ENCODE measurements around the gene ACSL1.
"Not testable (repeated sequence)": the region's sequence is repeated elsewhere in the genome, so short reads cannot be mapped to it uniquely, and the experiment has no call there.

Gene ACSL1

GRCh38 chr4:184825896-184826690 lies at the start of gene ACSL1:
TSS of gene ACSL1 (minus strand) at chr4:184825968. CDS start at chr4:184803514, 22,454 bp downstream.
- DNase-seq (ENCODE audit: low read depth): peak; percentile 66

- DNase-seq (ENCODE audit: low read depth): no peak
Measured at GRCh38 chr4:184873054-184873453, 47.3 kb upstream of the ACSL1 start.

- no peak for DNase-seq (ENCODE audit: low read depth)
Measured at GRCh38 chr4:184870718-184871117, 45.0 kb upstream of the ACSL1 start.

- no peak for DNase-seq (ENCODE audit: low read depth)
Measured at GRCh38 chr4:184868623-184869022, 42.9 kb upstream of the ACSL1 start.

- DNase-seq (ENCODE audit: low read depth): no peak
Measured at GRCh38 chr4:184863916-184864315, 38.1 kb upstream of the ACSL1 start.

- DNase-seq (ENCODE audit: low read depth): no peak
Measured at GRCh38 chr4:184861047-184861446, 35.3 kb upstream of the ACSL1 start.

GRCh38 chr4:184860018-184860779 lies 34.4 kb upstream of the ACSL1 start:
- no peak for DNase-seq (ENCODE audit: low read depth)

- DNase-seq (ENCODE audit: low read depth): no peak
Measured at GRCh38 chr4:184857441-184858121, 31.8 kb upstream of the ACSL1 start.

- no peak for DNase-seq (ENCODE audit: low read depth)
Measured at GRCh38 chr4:184856277-184856609, 30.5 kb upstream of the ACSL1 start.

- DNase-seq (ENCODE audit: low read depth): no peak
Measured at GRCh38 chr4:184854673-184855072, 28.9 kb upstream of the ACSL1 start.

- DNase-seq (ENCODE audit: low read depth): no peak
Measured at GRCh38 chr4:184853436-184853835, 27.7 kb upstream of the ACSL1 start.

- no peak for DNase-seq (ENCODE audit: low read depth)
Measured at GRCh38 chr4:184851886-184852285, 26.1 kb upstream of the ACSL1 start.

GRCh38 chr4:184851200-184851541 lies 25.4 kb upstream of the ACSL1 start:
- DNase-seq (ENCODE audit: low read depth): no peak

- no peak for DNase-seq (ENCODE audit: low read depth)
Measured at GRCh38 chr4:184850431-184851199, 24.8 kb upstream of the ACSL1 start.

- DNase-seq (ENCODE audit: low read depth): no peak
Measured at GRCh38 chr4:184850018-184850417, 24.2 kb upstream of the ACSL1 start.

- no peak for DNase-seq (ENCODE audit: low read depth)
Measured at GRCh38 chr4:184849185-184849584, 23.4 kb upstream of the ACSL1 start.

GRCh38 chr4:184848510-184848909 lies 22.7 kb upstream of the ACSL1 start:
- DNase-seq (ENCODE audit: low read depth): no peak

GRCh38 chr4:184846531-184846930 lies 20.8 kb upstream of the ACSL1 start:
- no peak for DNase-seq (ENCODE audit: low read depth)

GRCh38 chr4:184845367-184846021 lies 19.7 kb upstream of the ACSL1 start:
- no peak for DNase-seq (ENCODE audit: low read depth)

- DNase-seq (ENCODE audit: low read depth): no peak
Measured at GRCh38 chr4:184844742-184845141, 19.0 kb upstream of the ACSL1 start.

- no peak for DNase-seq (ENCODE audit: low read depth)
Measured at GRCh38 chr4:184843984-184844554, 18.3 kb upstream of the ACSL1 start.

- DNase-seq (ENCODE audit: low read depth): not testable (repeated sequence)
Measured at GRCh38 chr4:184839075-184839399, 13.3 kb upstream of the ACSL1 start.
